ENCODE measurements around the gene RALGPS1.

Gene RALGPS1

DNA sequence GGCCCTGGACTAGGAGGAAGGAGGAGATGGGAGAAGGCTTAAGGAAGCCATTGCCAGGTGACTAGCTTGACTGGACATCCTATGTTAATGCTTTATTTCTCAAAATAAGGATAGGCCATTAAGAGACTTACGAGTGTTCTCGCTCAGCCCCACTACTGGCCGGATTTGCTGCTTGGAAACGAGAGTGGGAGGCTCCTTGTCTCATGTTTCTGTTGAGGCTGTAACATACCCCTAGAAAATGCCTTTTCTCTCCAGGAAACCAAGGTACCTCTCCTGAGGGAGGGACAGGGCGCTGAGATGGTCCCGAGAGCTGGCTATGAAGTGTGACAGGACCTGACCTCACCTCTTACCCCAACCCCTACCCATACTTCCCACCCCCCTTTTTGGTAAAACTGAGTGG lies 60.0 kb downstream of the RALGPS1 start:
- TF ChIP-seq, protein P1, sequence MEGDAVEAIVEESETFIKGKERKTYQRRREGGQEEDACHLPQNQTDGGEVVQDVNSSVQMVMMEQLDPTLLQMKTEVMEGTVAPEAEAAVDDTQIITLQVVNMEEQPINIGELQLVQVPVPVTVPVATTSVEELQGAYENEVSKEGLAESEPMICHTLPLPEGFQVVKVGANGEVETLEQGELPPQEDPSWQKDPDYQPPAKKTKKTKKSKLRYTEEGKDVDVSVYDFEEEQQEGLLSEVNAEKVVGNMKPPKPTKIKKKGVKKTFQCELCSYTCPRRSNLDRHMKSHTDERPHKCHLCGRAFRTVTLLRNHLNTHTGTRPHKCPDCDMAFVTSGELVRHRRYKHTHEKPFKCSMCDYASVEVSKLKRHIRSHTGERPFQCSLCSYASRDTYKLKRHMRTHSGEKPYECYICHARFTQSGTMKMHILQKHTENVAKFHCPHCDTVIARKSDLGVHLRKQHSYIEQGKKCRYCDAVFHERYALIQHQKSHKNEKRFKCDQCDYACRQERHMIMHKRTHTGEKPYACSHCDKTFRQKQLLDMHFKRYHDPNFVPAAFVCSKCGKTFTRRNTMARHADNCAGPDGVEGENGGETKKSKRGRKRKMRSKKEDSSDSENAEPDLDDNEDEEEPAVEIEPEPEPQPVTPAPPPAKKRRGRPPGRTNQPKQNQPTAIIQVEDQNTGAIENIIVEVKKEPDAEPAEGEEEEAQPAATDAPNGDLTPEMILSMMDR (IDR thresholded peaks at IDR 0.05; ENCODE audit: low read depth, low read length, missing control alignments) = no peak
- no peak for DNase-seq (ENCODE audit: extremely low read depth, low read depth)
- no peak overlapping the region for H3K4me3 ChIP-seq (replicated peaks; ENCODE audit: low read depth, low read length)

GRCh38 chr9:126975327-126976220 lies 61.0 kb downstream of the RALGPS1 start:
- DNase-seq (ENCODE audit: extremely low read depth, low read depth) = no peak
- TF ChIP-seq, protein P1 (IDR thresholded peaks at IDR 0.05; ENCODE audit: low read depth, low read length, missing control alignments) = no peak
- H3K4me3 ChIP-seq (replicated peaks; ENCODE audit: low read depth, low read length) = no peak overlapping the region

DNA sequence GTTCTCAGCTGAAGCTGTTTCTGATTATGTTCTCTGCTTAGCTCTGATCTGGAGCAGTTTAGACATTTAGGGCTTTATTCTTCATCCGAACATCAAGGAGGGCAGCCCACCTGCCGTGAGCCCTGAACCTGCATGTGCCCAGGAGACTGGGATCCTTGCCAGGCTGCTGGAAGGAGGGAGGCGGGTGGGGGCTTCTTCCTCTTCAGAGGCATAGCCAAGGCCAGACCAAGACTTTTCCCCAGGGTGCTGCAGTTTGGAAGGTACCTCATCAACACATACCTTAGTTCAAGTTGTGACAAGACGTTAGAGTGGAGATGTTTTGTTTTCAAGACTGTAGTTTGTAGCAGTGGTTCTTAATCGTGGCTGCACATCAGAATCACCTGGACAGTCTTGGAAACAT lies 64.9 kb downstream of the RALGPS1 start:
- H3K4me3 ChIP-seq (replicated peaks; ENCODE audit: low read depth, low read length) = no peak overlapping the region
- TF ChIP-seq, protein P1 (IDR thresholded peaks at IDR 0.05; ENCODE audit: low read depth, low read length, missing control alignments) = no peak
- no peak for DNase-seq (ENCODE audit: extremely low read depth, low read depth)

DNA sequence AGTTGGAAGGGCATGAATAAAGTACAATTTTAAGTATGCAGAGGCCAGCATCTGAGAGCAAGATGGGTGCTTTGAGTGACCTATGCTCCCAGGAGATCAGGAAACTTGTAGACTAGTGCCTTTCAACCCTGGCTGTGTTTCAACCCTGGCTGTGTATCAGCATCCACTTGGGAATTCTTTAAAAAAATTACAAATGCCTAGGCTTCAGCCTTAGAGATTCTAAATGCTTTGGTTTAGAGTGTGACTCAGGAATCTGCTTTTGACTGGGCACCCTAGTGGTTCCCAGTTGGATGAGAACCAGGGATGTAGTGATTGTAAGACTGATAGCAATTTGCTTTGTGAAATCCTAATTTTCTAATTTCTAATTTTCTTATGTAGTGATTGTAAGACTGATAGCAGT lies 65.6 kb downstream of the RALGPS1 start:
- no peak for DNase-seq (ENCODE audit: extremely low read depth, low read depth)
- TF ChIP-seq, protein P1 (IDR thresholded peaks at IDR 0.05; ENCODE audit: low read depth, low read length, missing control alignments) = no peak
- no peak overlapping the region for H3K4me3 ChIP-seq (replicated peaks; ENCODE audit: low read depth, low read length)

- no peak overlapping the region for H3K4me3 ChIP-seq (replicated peaks; ENCODE audit: low read depth, low read length)
- TF ChIP-seq, protein P1 (IDR thresholded peaks at IDR 0.05; ENCODE audit: low read depth, low read length, missing control alignments) = no peak
- DNase-seq (ENCODE audit: extremely low read depth, low read depth) = no peak
Measured at GRCh38 chr9:126981218-126981617, 66.6 kb downstream of the RALGPS1 start.

GRCh38 chr9:126982215-126983002 lies 67.8 kb downstream of the RALGPS1 start:
- TF ChIP-seq, protein P1 (IDR thresholded peaks at IDR 0.05; ENCODE audit: low read depth, low read length, missing control alignments) = no peak
- DNase-seq (ENCODE audit: extremely low read depth, low read depth) = no peak
- H3K4me3 ChIP-seq (replicated peaks; ENCODE audit: low read depth, low read length) = no peak overlapping the region
